ENCODE measurements around the gene RNF144A.

RNF144A gene

GRCh38 chr2:7027956-7028655 lies 110.9 kb downstream of the RNF144A start:
- FAIRE-seq = no peak

GRCh38 chr2:7028846-7029245 lies 111.6 kb downstream of the RNF144A start:
- no peak for FAIRE-seq

GRCh38 chr2:7029291-7030059 lies 112.3 kb downstream of the RNF144A start:
- FAIRE-seq = no peak

DNA sequence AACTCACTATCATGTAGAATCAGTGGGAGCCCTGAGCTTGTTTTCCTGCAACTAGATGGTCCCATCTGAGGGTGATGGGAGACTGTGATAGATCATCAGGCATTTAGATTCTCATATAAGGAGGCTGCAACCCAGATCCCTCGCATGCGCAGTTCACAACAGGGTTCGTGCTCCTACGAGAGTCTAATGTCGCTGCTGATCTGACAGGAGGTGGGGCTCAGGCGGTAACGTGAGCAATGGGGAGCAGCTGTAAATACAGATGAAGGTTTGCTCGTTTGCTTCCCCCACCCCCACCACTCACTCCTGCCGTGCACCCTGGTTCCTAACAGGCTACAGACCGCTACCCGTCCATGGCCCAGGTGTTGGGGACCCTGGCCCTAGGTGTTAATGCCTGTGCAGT lies 113.6 kb downstream of the RNF144A start:
- no peak for FAIRE-seq

DNA sequence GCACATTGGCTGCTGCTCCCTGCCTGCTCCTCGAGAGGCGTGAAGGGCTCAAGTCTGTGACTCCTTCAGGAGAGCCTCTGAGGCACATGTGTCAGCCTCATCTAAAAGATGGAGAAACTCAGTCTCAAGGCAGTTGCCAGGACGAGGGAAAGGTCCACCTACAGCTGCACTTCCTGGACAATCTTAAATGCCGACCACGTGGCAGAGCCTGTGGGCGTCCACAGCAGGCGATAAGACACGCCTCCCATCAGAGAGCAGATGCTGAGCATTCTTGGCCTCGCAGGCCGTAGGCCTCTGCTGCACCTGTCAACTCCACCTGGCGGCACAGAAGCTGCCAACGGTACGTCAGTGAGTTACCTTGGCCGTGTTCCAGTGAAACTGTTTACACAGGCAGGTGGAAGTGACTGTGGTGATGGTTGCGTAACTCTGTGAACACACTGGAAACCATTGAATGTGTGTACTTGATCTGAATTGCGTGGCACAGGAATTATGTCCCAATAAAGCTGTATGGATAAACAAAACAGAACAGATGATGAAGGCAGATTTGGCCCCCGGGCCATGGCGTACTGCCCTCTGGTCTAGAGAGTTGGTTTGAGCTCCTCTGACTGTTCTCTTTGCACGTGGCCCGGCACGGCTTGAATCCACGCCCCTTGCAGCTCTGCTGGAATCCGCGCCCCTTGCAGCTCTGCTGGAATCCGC lies 114.5 kb downstream of the RNF144A start:
- no peak for FAIRE-seq

- FAIRE-seq = no peak
Measured at GRCh38 chr2:7032371-7032770, 115.2 kb downstream of the RNF144A start.

DNA sequence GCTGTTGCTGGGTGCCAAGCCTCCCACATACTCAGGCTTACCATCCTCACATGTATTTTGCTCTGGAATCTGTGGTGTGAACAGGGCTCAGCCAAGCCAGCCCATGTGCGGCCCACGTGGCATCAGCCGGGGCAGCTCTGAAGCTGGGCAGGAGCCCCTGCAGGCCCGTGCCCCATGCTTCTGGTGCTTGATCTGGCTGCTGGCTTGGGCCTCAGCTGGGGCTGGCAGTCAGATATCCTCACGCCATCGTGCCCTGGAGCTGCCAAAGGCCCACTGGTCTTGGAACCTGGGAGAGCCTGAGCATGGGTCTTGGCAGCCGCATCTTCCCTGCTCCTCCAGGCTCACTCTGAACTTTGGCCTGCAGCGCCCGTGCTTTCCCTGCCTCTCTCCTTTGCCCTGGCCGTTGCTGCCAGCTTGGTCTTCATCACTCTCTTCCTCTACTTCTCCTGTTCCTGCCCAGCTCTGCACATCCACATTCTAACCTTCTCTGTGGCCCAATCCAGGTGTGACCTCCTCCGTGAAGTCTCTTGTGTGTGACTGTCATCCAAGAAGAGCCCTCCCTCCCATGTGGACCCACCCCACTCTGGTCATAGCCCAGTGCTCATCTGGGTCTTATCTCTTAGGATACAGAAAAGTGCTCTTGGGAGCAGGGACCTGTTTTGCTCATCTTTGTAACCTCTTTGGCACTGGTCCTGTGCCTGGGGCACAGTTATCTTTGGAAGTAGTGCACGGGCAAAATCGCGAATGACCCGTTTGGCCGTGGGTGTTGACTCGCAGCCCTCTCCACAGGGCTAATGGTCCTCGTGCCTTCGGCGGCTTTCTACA lies 116.1 kb downstream of the RNF144A start:
- FAIRE-seq = no peak

GRCh38 chr2:7034303-7034702 lies 117.1 kb downstream of the RNF144A start:
- no peak for FAIRE-seq

DNA sequence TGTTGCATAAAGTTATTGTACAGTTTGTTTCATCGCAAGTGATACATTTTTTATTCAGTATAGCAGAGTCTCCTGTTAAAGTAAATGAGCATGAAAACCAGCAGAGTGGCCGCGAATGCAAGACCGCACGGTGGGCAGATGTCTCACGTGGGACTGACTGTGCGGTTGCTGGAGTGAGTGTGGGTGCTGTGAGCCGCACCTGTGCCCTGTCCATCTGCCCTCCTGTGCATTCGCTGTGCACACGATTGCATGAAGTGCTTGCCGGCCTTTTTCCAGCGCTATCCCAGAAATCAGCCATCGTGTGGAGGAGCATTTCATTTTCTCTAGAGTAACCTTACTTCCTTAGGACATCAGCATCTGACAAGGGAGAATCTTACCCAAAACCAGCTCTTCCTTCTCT lies 118.7 kb downstream of the RNF144A start:
- no peak for FAIRE-seq

- FAIRE-seq = no peak
Measured at GRCh38 chr2:7037340-7038333, 120.4 kb downstream of the RNF144A start.

- FAIRE-seq = no peak
Measured at GRCh38 chr2:7040547-7040946, 123.3 kb downstream of the RNF144A start.

- no peak for FAIRE-seq
Measured at GRCh38 chr2:7041421-7041820, 124.2 kb downstream of the RNF144A start.

DNA sequence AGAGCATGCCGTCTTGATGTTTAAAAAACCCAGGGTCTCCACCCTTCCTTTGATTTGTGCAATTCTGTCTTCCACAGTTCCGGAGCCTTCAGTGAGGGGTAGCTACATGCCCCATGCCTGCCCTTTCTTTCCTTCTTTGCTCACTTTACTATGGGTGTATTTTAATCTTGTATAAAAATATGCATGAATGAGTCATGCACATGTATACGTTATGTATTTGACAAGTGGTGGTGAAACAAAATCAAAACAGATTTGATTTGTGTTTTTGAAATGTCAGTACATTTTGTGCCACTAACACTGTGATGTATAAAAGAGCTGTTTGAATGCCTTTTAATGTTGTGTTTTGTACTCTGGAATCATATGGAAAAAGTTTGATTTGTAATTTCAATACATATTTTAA lies 126.5 kb downstream of the RNF144A start:
- no peak for FAIRE-seq

GRCh38 chr2:7044253-7045250 lies 127.3 kb downstream of the RNF144A start:
- FAIRE-seq = no peak

GRCh38 chr2:7045601-7046590 lies 128.7 kb downstream of the RNF144A start:
- FAIRE-seq = no peak

DNA sequence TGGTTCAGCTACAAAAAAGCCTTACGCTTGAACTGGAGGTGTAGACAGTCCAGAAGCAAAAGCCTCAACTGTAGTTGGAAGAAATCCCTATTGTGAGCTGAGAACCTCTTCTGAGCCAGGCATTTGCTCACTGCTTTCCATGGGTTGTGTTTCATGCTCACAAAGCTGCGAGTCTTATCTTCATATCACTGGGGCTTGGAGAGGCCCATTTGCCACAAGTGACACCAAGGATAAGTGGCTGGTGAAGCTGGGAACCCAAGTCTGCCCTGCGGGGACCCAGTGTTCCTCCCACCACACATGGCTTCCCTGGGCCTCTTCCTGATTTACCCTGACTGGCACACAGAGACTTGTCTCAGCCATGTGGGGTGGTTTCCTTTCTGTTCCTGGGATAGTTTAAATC lies 130.4 kb downstream of the RNF144A start:
- FAIRE-seq = no peak

- no peak for FAIRE-seq
Measured at GRCh38 chr2:7048762-7049294, 131.6 kb downstream of the RNF144A start.

GRCh38 chr2:7052404-7052803 lies 135.2 kb downstream of the RNF144A start:
- no peak for FAIRE-seq

All from A204.1 (cell line).